MCF 10A (cell line): ENCODE data around the gene PRUNE2. TPM values are rescaled to one million over a fixed set of nuclear protein-coding genes. Genes with fewer than 3 reads are reported as not detected.

Experiments
- BruUV-seq: library from RNA; stranded (reverse); fragments of 400-500 nt; replicated peaks from 2 replicates; lab custom pipeline; 2021; lab: Mats Ljungman, UMichigan
- CTCF ChIA-PET: fragments of 300-600 bp; sonication (Branson Sonifier 250); formaldehyde crosslinking; extraction: SDS; loops from one replicate; lab custom pipeline; 2021; ENCODE audit warnings: antibody characterized with exemption, inconsistent platforms; lab: Yijun Ruan, JAX
- POLR2A ChIA-PET: fragments of 300-600, 350-650 bp; sonication (Branson Sonifier 250); formaldehyde crosslinking; extraction: SDS; loops from one replicate; lab custom pipeline; 2020; ENCODE audit warnings: antibody characterized with exemption, inconsistent platforms; lab: Yijun Ruan, JAX
- DNase-seq: peaks from one replicate; pipeline ENCODE4 v3.0.0-alpha.2; 2018; ENCODE audit not compliant: unreplicated experiment
- H3K27ac Mint-ChIP-seq: one replicate; pipeline ENCODE4 v1.8.0; 2022; ENCODE audit warnings: mild to moderate bottlenecking, low read depth, mixed read lengths; ENCODE audit not compliant: unreplicated experiment
- H3K27me3 Mint-ChIP-seq: one replicate; pipeline ENCODE4 v1.8.0; 2022; ENCODE audit warnings: mixed read lengths; ENCODE audit not compliant: insufficient read depth, unreplicated experiment
- H3K36me3 Mint-ChIP-seq: one replicate; pipeline ENCODE4 v1.8.0; 2022; ENCODE audit warnings: mild to moderate bottlenecking, moderate library complexity, mixed read lengths; ENCODE audit not compliant: insufficient read depth, unreplicated experiment
- H3K4me1 Mint-ChIP-seq: one replicate; pipeline ENCODE4 v1.8.0; 2022; ENCODE audit warnings: mixed read lengths; ENCODE audit not compliant: insufficient read depth, unreplicated experiment
- H3K4me3 Mint-ChIP-seq: one replicate; pipeline ENCODE4 v1.8.0; 2022; ENCODE audit warnings: mild to moderate bottlenecking, moderate library complexity, mixed read lengths; ENCODE audit not compliant: unreplicated experiment
- H3K9me3 Mint-ChIP-seq: one replicate; pipeline ENCODE4 v1.8.0; 2022; ENCODE audit warnings: mixed read lengths; ENCODE audit not compliant: unreplicated experiment
- CTCF ChIP-seq: fragments of 200-600 bp; IDR thresholded peaks from one replicate; pipeline ENCODE4 v1.8.0; 2022; ENCODE audit warnings: antibody characterized with exemption, mild to moderate bottlenecking; ENCODE audit not compliant: unreplicated experiment
- intact Hi-C: fragments of 100-400 bp; cut with micrococcal nuclease; formaldehyde crosslinking; loops from 2 replicates; pipeline ENCODE4 v1.14.1; 2022
- total RNA-seq: library from RNA; stranded (reverse); gene quantifications from 2 replicates; pipeline ENCODE4 v1.2.3, GENCODE V29; 2022

Gene PRUNE2
- total RNA-seq, 1 experiment from 2014 or later = 0.63 TPM

GRCh38 chr9:76876098-76876497 is 29.8 kb downstream of the PRUNE2 start:
- H3K36me3 Mint-ChIP-seq = no peaks in the 10 kb centered on the region
- no peak overlapping the region for H3K4me3 Mint-ChIP-seq
- H3K9me3 Mint-ChIP-seq = no peaks in the 10 kb centered on the region
- H3K27ac Mint-ChIP-seq = no peak overlapping the region
- ChIA-PET POLR2A (no interaction called here), CTCF (no interaction called here)
- DNase-seq = no peak
- H3K4me1 Mint-ChIP-seq = peaks cover 10% of the 10 kb centered on the region
- no peak for TF ChIP-seq CTCF
- no TSS peak for BruUV-seq
- no peaks in the 10 kb centered on the region for H3K27me3 Mint-ChIP-seq
- intact Hi-C loops = no loop called here

GRCh38 chr9:76873821-76874220 is 32.1 kb downstream of the PRUNE2 start:
- TF ChIP-seq CTCF = no peak
- H3K4me1 Mint-ChIP-seq = peaks cover 15% of the 10 kb centered on the region
- H3K36me3 Mint-ChIP-seq = no peaks in the 10 kb centered on the region
- H3K4me3 Mint-ChIP-seq = no peak overlapping the region
- CTCF ChIA-PET = interaction anchor here (1.1 kb wide), 1 partner anchor 64 kb away, joined by 4 read pairs; no protein-coding TSS in a partner anchor
- H3K9me3 Mint-ChIP-seq = no peaks in the 10 kb centered on the region
- H3K27ac Mint-ChIP-seq = no peak overlapping the region
- POLR2A ChIA-PET = no interaction called here
- no peak for DNase-seq
- H3K27me3 Mint-ChIP-seq = no peaks in the 10 kb centered on the region
- intact Hi-C loops = no loop called here
- no TSS peak for BruUV-seq

GRCh38 chr9:76873056-76873792 is 32.7 kb downstream of the PRUNE2 start:
- intact Hi-C loops = no loop called here
- TF ChIP-seq CTCF = no peak
- H3K4me1 Mint-ChIP-seq = peaks cover 15% of the 10 kb centered on the region

GRCh38 chr9:76868897-76869296 is 37.0 kb downstream of the PRUNE2 start:
- Mint-ChIP-seq H3K4me3 (no peak overlapping the region), H3K9me3 (no peaks in the 10 kb centered on the region), H3K27me3 (no peaks in the 10 kb centered on the region), H3K4me1 (peaks cover 17% of the 10 kb centered on the region), H3K36me3 (no peaks in the 10 kb centered on the region), H3K27ac (no peak overlapping the region)
- BruUV-seq = no TSS peak
- intact Hi-C loops = loop anchor here (5.0 kb wide), 1 partner anchor 52 kb away; no protein-coding TSS in a partner anchor
- ChIA-PET CTCF (no interaction called here), POLR2A (no interaction called here)
- DNase-seq = no peak
- no peak for TF ChIP-seq CTCF

More at GRCh38 chr9:76873056-76873792, 32.7 kb downstream of the PRUNE2 start:
- DNase-seq = no peak
- H3K9me3 Mint-ChIP-seq = no peaks in the 10 kb centered on the region
- ChIA-PET CTCF (interaction anchor here (0.7 to 1.1 kb wide), 2 partner anchors 64 to 71 kb away, joined by 3 to 4 read pairs; no protein-coding TSS in a partner anchor), POLR2A (no interaction called here)
- BruUV-seq = no TSS peak
- H3K4me3 Mint-ChIP-seq = no peak overlapping the region
- H3K27me3 Mint-ChIP-seq = no peaks in the 10 kb centered on the region
- no peaks in the 10 kb centered on the region for H3K36me3 Mint-ChIP-seq
- H3K27ac Mint-ChIP-seq = no peak overlapping the region
